ENCODE data around the gene SUMF1.

Gene SUMF1

GRCh38 chr3:4395448-4395847, 71.6 kb downstream of the SUMF1 start:
- TF ChIP-seq, protein P1, sequence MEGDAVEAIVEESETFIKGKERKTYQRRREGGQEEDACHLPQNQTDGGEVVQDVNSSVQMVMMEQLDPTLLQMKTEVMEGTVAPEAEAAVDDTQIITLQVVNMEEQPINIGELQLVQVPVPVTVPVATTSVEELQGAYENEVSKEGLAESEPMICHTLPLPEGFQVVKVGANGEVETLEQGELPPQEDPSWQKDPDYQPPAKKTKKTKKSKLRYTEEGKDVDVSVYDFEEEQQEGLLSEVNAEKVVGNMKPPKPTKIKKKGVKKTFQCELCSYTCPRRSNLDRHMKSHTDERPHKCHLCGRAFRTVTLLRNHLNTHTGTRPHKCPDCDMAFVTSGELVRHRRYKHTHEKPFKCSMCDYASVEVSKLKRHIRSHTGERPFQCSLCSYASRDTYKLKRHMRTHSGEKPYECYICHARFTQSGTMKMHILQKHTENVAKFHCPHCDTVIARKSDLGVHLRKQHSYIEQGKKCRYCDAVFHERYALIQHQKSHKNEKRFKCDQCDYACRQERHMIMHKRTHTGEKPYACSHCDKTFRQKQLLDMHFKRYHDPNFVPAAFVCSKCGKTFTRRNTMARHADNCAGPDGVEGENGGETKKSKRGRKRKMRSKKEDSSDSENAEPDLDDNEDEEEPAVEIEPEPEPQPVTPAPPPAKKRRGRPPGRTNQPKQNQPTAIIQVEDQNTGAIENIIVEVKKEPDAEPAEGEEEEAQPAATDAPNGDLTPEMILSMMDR (IDR thresholded peaks at IDR 0.05; ENCODE audit: low read length): no peak
- no peak for TF ChIP-seq EZH2 (IDR thresholded peaks at IDR 0.05; ENCODE audit: borderline replicate concordance, low read length)
- no peaks in the 10 kb centered on the region for H3K36me3 ChIP-seq (ENCODE audit: insufficient read depth, low read length)
- no peaks in the 10 kb centered on the region for H3K9me2 ChIP-seq (ENCODE audit: low read depth, low read length)
- H3K27ac ChIP-seq (ENCODE audit: low read depth, low read length, poor library complexity, severe bottlenecking): no peak overlapping the region
- no peaks in the 10 kb centered on the region for H3K27me3 ChIP-seq (ENCODE audit: insufficient read depth, low read length)
- H3K4me1 ChIP-seq (ENCODE audit: insufficient read depth, low read length, severe bottlenecking): no peaks in the 10 kb centered on the region
- H3K9me3 ChIP-seq (ENCODE audit: low read length): no peaks in the 10 kb centered on the region
- no peaks in the 10 kb centered on the region for H3F3A ChIP-seq (ENCODE audit: insufficient read depth, low read length)
- no peaks in the 10 kb centered on the region for H4K20me1 ChIP-seq (ENCODE audit: insufficient read depth, low read length)
- no peak overlapping the region for H3K4me3 ChIP-seq (ENCODE audit: low read depth, low read length, poor library complexity, severe bottlenecking)
- H2AFZ ChIP-seq (ENCODE audit: low read length): no peak overlapping the region
- no peak overlapping the region for H3K9ac ChIP-seq (ENCODE audit: low read length)
- H3K4me2 ChIP-seq (ENCODE audit: low read length): no peak overlapping the region
- H3K79me2 ChIP-seq (ENCODE audit: insufficient read depth, low read length): no peaks in the 10 kb centered on the region

DNA sequence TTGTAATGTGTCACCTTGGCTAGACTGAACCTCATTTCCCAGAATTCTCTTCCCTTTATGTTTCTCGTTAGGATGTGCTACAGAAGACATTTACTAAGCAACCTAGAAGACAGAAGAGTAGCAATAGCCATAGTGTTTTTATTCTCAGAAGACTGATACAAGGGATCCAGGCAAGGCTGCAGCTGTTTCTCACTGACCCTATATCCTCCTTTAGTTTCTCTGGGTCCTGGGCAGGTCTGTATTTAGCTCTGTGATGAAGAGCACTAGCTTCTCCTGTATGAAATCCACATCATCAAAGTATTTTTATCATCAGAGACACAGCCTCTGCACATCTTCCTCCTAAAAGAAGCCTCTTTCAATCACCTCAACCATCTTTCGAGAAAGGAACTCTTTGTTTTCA, 72.5 kb downstream of the SUMF1 start:
- TF ChIP-seq, protein P1 (IDR thresholded peaks at IDR 0.05; ENCODE audit: low read length): no peak
- no peak for TF ChIP-seq EZH2 (IDR thresholded peaks at IDR 0.05; ENCODE audit: borderline replicate concordance, low read length)
- Histone ChIP-seq H3K27ac (ENCODE audit: low read depth, low read length, poor library complexity, severe bottlenecking) (no peak overlapping the region), H3K79me2 (ENCODE audit: insufficient read depth, low read length) (no peaks in the 10 kb centered on the region), H4K20me1 (ENCODE audit: insufficient read depth, low read length) (no peaks in the 10 kb centered on the region), H3K9me3 (ENCODE audit: low read length) (no peaks in the 10 kb centered on the region), H3K9me2 (ENCODE audit: low read depth, low read length) (no peaks in the 10 kb centered on the region), H3F3A (ENCODE audit: insufficient read depth, low read length) (no peaks in the 10 kb centered on the region), H3K4me2 (ENCODE audit: low read length) (no peak overlapping the region), H3K4me3 (ENCODE audit: low read depth, low read length, poor library complexity, severe bottlenecking) (no peak overlapping the region), H3K27me3 (ENCODE audit: insufficient read depth, low read length) (no peaks in the 10 kb centered on the region), H2AFZ (ENCODE audit: low read length) (no peak overlapping the region), H3K4me1 (ENCODE audit: insufficient read depth, low read length, severe bottlenecking) (no peaks in the 10 kb centered on the region), H3K9ac (ENCODE audit: low read length) (no peak overlapping the region), H3K36me3 (ENCODE audit: insufficient read depth, low read length) (no peaks in the 10 kb centered on the region)

DNA sequence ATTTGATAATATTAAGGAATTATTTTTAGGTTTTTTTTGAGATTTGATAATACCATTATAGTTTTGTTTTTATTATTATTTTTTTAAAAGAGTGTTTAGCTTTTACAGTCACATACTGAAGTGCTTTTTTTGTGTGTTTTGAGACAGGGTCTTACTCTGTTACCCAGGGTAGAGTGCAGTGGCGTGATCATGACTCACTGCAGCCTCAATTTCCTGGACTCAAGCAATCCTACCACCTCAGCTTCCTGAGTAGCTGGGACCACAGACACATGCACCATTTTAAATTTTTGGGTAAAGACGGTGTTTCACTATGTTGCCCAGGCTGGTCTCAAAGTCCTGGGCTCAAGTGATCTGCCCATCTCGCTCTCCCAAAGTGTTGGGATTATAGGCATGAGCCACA, 73.0 kb downstream of the SUMF1 start:
- Histone ChIP-seq H3F3A (ENCODE audit: insufficient read depth, low read length) (no peaks in the 10 kb centered on the region), H3K9me3 (ENCODE audit: low read length) (no peaks in the 10 kb centered on the region), H3K9me2 (ENCODE audit: low read depth, low read length) (no peaks in the 10 kb centered on the region), H3K4me3 (ENCODE audit: low read depth, low read length, poor library complexity, severe bottlenecking) (no peak overlapping the region), H3K36me3 (ENCODE audit: insufficient read depth, low read length) (no peaks in the 10 kb centered on the region), H3K27me3 (ENCODE audit: insufficient read depth, low read length) (no peaks in the 10 kb centered on the region), H4K20me1 (ENCODE audit: insufficient read depth, low read length) (no peaks in the 10 kb centered on the region), H3K79me2 (ENCODE audit: insufficient read depth, low read length) (no peaks in the 10 kb centered on the region), H2AFZ (ENCODE audit: low read length) (no peak overlapping the region), H3K4me1 (ENCODE audit: insufficient read depth, low read length, severe bottlenecking) (no peaks in the 10 kb centered on the region), H3K9ac (ENCODE audit: low read length) (no peak overlapping the region), H3K4me2 (ENCODE audit: low read length) (no peak overlapping the region), H3K27ac (ENCODE audit: low read depth, low read length, poor library complexity, severe bottlenecking) (no peak overlapping the region)
- TF ChIP-seq, protein P1 (IDR thresholded peaks at IDR 0.05; ENCODE audit: low read length): no peak
- no peak for TF ChIP-seq EZH2 (IDR thresholded peaks at IDR 0.05; ENCODE audit: borderline replicate concordance, low read length)

All from OCI-LY1 (cell line).